RKO (cell line): Measurements from ENCODE around the gene SLC16A12.

Experiments
- DNase-seq: peaks from one replicate; pipeline ENCODE4 v3.0.0-alpha.2; 2016; ENCODE audit warnings: low spot score

Gene SLC16A12

GRCh38 chr10:89389254-89389653 is 146.1 kb downstream of the SLC16A12 start:
- DNase-seq: peak; percentile 51

DNA sequence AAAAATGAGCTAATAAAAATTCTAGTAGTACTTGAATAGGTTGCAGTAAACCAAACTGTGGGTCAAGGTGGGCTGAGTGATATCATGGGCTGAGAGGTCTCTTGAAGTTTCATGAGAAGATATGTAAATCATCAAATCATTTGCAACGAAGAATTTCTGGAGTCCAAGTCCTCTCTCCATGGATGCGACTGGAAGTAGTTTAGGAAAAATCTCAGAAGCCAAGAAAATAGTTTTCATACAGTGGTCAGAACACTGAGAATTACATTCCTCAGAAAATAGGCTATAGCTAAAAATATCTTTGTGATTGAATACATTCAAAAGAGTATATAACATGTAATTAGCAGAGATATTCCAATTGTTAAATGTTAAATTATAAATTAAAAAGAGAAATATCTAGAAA is 146.6 kb downstream of the SLC16A12 start:
- DNase-seq: no peak

- DNase-seq: no peak
Observed at GRCh38 chr10:89384474-89385340, 150.7 kb downstream of the SLC16A12 start.

DNA sequence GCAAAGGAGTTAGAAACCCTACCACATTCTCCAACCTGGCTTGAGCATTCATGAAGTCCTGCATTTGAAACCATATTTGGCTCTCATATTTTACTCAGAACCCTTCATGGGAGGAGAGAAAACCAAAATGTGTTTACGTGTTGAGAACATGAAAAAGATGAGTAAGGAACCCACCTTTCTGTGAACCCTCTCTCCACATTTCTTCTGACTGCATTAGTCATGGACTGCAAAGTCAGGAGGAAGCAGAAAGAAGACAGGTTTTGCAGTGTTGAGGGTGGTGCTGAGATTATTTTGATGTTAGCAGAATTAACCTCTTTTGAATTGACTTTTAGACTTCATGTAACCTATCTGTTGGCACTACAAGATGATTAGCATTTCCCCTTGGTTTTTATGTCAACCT is 152.6 kb downstream of the SLC16A12 start:
- no peak for DNase-seq
